Stimulated activated CD4-positive, alpha-beta T cell treated with anti-CD3 and anti-CD28 coated beads, Interleukin-4, amount 100 ng/mL, for 4 hours (primary cell): ENCODE measurements around the gene RAB6D.
"Not testable (repeated sequence)": the region's sequence is repeated elsewhere in the genome, so short reads cannot be mapped to it uniquely, and the experiment has no call there.

Experiments used
- DNase-seq, 2 experiments: peaks; one replicate each; pipeline ENCODE4 v3.0.0-alpha.2; 2020

RAB6D gene

GRCh38 chr2:131365452-131365851, 1.5 kb upstream of the RAB6D start:
- DNase-seq = no peak

GRCh38 chr2:131363213-131363612, 755 bp downstream of the RAB6D start:
- not testable (repeated sequence) for DNase-seq

- not testable (repeated sequence) for DNase-seq
Measured at GRCh38 chr2:131361773-131362172, 2.2 kb downstream of the RAB6D start.

GRCh38 chr2:131353167-131353697, 10.7 kb downstream of the RAB6D start:
- DNase-seq = not testable (repeated sequence)

GRCh38 chr2:131349021-131349420, 14.9 kb downstream of the RAB6D start:
- no peak for DNase-seq

GRCh38 chr2:131347035-131347434, 16.9 kb downstream of the RAB6D start:
- DNase-seq = not testable (repeated sequence)

GRCh38 chr2:131339307-131339706, 24.7 kb downstream of the RAB6D start:
- not testable (repeated sequence) for DNase-seq

GRCh38 chr2:131335319-131335718, 28.6 kb downstream of the RAB6D start:
- DNase-seq = not testable (repeated sequence)

GRCh38 chr2:131332709-131333108, 31.3 kb downstream of the RAB6D start:
- not testable (repeated sequence) for DNase-seq

GRCh38 chr2:131331000-131331399, 33.0 kb downstream of the RAB6D start:
- DNase-seq = not testable (repeated sequence)

GRCh38 chr2:131322209-131322608, 41.8 kb downstream of the RAB6D start:
- DNase-seq = no peak

GRCh38 chr2:131321344-131321743, 42.6 kb downstream of the RAB6D start:
- not testable (repeated sequence) for DNase-seq

GRCh38 chr2:131311001-131311400, 53.0 kb downstream of the RAB6D start:
- DNase-seq = not testable (repeated sequence)
